HG03095 (cell line): ENCODE results near the gene ADGRL1.
"Not testable (repeated sequence)": the region's sequence is repeated elsewhere in the genome, so short reads cannot be mapped to it uniquely, and the experiment has no call there.

Experiments
- ATAC-seq: cut with Tn5 transposase; IDR thresholded peaks from one replicate; pipeline ENCODE4 v1.9.1; 2021; ENCODE audit warnings: moderate library complexity; ENCODE audit not compliant: unreplicated experiment

The ADGRL1 gene

GRCh38 chr19:14205452-14206287 is at the start of gene ADGRL1:
Gene ADGRL1 (minus strand): TSS chr19:14206169. CDS start chr19:14183602, 22,567 bp downstream.
- ATAC-seq = not testable (repeated sequence)

- ATAC-seq = not testable (repeated sequence)
Observed at GRCh38 chr19:14255316-14255715, 49.3 kb upstream of the ADGRL1 start.

DNA sequence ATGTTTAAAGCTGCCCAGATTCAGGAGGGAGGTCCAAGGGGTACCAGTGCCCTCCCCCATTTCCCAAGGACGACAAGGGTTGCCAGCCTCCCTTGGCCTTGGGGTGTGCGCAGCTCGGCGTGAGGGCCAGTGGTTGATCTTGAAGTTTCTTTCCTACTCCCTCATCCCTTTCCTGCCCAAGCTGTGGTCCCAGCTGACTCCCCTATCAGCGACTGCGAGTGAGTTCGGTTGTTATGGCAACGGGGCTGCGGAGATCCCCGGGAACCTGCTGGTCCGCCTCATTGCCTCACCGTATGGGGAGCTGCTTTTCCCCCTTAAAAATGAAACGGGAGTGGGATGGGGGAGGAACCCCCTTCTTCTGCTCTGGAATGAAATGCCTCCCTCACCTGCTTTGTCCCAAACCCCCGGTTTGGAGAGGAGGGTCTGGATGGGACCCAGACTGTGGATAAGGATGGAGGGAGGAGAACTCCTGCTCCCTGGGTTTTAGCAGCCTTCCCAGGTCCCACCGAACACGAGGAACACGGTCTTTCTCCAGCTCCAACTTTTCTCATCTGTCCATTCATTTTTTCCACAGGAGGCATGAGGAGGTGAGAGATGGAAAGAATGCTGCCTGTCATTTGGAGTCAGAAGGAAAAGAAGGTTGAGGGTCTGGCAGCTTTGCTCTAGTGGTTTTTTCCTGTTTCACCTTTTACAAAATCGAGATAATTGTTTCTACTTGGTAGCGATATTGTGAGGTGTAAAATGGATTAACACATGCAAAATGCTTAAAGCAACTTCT is 48.0 kb upstream of the ADGRL1 start:
- ATAC-seq = not testable (repeated sequence)

- ATAC-seq = not testable (repeated sequence)
Observed at GRCh38 chr19:14252136-14252535, 46.2 kb upstream of the ADGRL1 start.

DNA sequence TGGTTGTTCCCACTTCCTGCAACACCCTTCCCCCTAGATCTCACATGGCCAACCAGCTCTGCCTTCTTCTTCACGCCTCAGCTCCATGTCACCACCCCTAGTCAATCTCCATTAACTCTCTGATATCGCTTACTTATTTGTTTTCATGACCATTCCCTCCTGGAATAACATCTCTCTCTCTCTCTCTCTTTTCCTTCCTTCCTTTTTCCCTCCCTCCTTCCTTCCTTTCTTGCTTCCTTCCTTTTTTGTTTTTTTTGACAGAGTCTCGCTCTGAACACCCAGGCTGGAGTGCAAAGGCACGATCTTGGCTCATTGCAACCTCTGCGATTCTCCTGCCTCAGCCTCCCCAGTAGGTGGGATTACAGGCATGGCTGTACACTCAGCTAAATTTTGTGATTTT is 44.9 kb upstream of the ADGRL1 start:
- ATAC-seq = no peak

GRCh38 chr19:14250315-14250714 is 44.3 kb upstream of the ADGRL1 start:
- not testable (repeated sequence) for ATAC-seq

DNA sequence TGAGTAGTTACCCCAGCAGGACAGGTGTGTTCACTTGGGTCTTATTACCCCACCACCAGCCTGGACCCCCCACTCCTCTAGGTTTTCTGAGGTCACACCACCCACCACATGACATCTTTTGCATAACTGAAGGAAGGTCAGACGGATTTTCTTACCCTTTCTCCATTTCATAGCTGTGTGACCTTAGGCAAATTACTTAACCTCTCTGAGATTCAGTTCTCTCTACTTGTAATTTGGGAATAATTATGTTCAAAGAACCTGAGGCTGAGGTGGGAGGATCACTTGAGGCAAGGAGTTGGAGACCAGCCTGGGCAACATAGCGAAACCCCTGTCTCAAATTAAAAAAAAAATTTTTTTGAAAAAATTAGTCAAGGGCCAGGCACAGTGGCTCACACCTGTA is 43.9 kb upstream of the ADGRL1 start:
- ATAC-seq = not testable (repeated sequence)

- not testable (repeated sequence) for ATAC-seq
Observed at GRCh38 chr19:14249012-14249754, 43.2 kb upstream of the ADGRL1 start.

GRCh38 chr19:14248578-14249011 is 42.6 kb upstream of the ADGRL1 start:
- ATAC-seq = no peak

GRCh38 chr19:14247548-14248471 is 41.8 kb upstream of the ADGRL1 start:
- ATAC-seq = not testable (repeated sequence)

DNA sequence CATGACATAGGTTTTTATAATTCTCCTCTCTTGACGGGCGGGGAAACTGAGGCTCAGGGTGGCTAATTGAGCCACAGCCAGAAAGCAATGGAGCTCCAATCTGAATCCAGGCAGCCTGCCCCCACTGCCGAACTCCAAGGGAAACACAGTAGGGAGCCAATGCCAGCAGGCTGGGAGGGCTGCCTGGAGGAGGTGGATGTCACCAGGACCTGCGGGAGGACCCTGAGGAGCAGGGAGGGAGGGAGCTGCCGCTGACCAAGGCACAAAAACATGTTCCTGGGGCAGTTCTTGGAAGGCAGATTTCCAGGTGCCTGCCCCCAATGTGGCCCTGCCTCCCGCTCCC is 41.2 kb upstream of the ADGRL1 start:
- not testable (repeated sequence) for ATAC-seq

DNA sequence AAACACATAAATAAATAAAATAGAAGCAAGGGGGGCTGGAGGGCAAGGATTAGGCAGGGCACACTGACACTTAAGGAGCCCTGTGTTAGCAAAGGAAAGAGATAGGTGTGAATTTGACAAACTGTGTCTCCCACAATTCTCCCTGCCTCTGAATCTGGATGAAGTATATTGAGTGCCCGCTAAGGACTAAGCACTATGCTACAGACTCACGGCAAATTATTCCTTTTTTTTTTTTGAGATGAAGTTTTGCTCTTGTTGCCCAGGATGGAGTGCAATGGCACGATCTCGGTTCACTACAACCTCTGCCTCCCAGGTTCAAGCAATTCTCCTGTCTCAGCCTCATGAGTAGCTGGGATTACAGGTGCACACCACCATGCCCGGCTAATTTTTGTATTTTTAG is 38.4 kb upstream of the ADGRL1 start:
- ATAC-seq = not testable (repeated sequence)

GRCh38 chr19:14243718-14244117 is 37.7 kb upstream of the ADGRL1 start:
- not testable (repeated sequence) for ATAC-seq

GRCh38 chr19:14237014-14237941 is 31.3 kb upstream of the ADGRL1 start:
- ATAC-seq = no peak

DNA sequence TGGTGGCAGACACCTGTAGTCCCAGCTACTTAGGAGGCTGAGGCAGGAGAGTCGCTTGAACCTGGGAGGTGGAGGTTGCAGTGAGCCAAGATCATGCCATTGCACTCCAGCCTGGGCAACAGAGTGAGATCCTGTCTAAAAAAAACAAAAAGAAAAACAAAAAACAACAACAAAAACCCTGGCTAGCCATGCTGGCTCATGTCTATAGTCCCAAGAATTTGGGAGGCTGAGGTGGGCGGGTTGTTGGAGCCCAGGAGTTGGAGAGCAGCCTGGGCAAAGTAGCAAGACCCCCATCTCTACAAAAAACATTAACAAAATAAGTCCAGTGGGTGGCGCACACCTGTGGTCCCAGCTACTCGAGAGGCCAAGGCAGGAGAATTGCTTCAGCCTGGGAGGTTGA is 27.0 kb upstream of the ADGRL1 start:
- ATAC-seq = not testable (repeated sequence)

- ATAC-seq = not testable (repeated sequence)
Observed at GRCh38 chr19:14228446-14229071, 22.6 kb upstream of the ADGRL1 start.

- not testable (repeated sequence) for ATAC-seq
Observed at GRCh38 chr19:14226498-14226897, 20.5 kb upstream of the ADGRL1 start.

DNA sequence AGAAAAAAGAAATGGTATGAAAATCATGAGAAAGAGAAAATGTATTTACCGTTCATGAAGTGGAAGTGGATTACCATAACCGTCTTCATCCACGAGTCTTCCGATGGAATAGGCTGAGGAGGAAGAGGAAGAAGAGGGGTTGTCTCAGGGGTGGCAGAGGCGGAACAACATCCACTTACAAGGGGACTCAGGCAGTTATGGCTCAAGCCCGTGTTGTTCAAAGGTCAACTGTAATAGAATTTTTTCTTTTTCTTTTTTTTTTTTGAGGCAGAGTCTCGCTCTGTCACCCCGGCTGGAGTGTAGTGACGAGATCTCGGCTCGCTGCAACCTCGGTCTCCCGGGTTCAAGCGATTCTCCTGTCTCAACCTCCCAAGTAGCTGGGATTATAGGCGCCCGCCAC is 16.9 kb upstream of the ADGRL1 start:
- ATAC-seq = no peak

DNA sequence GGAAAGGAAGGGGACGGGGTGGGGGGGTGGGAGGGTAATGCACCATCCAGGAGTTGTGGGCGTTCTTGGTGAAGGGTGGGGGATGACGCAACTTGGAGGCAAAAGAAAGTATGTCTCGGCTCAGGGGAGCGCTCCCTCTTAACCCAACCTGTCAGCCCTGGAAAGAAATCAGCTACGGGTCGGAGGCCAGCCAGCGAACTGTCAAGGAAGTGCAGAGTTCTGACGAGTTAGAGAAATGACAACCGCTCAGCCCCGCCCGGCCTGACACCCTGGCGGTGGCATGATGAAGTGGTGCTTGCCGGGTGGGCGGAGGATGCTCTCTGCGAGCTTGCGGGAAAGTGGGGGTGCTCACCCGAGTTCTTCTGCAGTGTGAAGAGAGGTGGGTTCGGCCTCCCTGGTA is 15.4 kb upstream of the ADGRL1 start:
- ATAC-seq = not testable (repeated sequence)
